Measurements from ENCODE around the gene ZNF827.

- TF ChIP-seq SRF (IDR thresholded peaks at IDR 0.05; ENCODE audit: low read depth, low read length) (no peak), EZH2 (IDR thresholded peaks at IDR 0.05; ENCODE audit: low read depth, low read length, severe bottlenecking) (no peak), GTF2F1 (IDR thresholded peaks at IDR 0.05; ENCODE audit: borderline replicate concordance, low read depth, low read length) (no peak), TBP (IDR thresholded peaks at IDR 0.05; ENCODE audit: low read depth, low read length) (no peak), MAX (IDR thresholded peaks at IDR 0.05) (no peak), EP300 (IDR thresholded peaks at IDR 0.05; ENCODE audit: borderline replicate concordance in 1 of 2, low read depth in 2 of 2, low read length in 2 of 2) (no peak), RNF2 (IDR thresholded peaks at IDR 0.05; ENCODE audit: borderline replicate concordance, low read depth, low read length, missing control alignments, poor library complexity, severe bottlenecking) (no peak), NRF1 (IDR thresholded peaks at IDR 0.05; ENCODE audit: low read depth, low read length) (no peak), ATF3 (IDR thresholded peaks at IDR 0.05; ENCODE audit: insufficient read depth, low read depth, low read length) (no peak), TAF1 (IDR thresholded peaks at IDR 0.05; ENCODE audit: low read depth, low read length) (no peak), SUZ12 (IDR thresholded peaks at IDR 0.05; ENCODE audit: low read length) (no peak), E2F6 (IDR thresholded peaks at IDR 0.05) (no peak)
- TF ChIP-seq, protein P1, sequence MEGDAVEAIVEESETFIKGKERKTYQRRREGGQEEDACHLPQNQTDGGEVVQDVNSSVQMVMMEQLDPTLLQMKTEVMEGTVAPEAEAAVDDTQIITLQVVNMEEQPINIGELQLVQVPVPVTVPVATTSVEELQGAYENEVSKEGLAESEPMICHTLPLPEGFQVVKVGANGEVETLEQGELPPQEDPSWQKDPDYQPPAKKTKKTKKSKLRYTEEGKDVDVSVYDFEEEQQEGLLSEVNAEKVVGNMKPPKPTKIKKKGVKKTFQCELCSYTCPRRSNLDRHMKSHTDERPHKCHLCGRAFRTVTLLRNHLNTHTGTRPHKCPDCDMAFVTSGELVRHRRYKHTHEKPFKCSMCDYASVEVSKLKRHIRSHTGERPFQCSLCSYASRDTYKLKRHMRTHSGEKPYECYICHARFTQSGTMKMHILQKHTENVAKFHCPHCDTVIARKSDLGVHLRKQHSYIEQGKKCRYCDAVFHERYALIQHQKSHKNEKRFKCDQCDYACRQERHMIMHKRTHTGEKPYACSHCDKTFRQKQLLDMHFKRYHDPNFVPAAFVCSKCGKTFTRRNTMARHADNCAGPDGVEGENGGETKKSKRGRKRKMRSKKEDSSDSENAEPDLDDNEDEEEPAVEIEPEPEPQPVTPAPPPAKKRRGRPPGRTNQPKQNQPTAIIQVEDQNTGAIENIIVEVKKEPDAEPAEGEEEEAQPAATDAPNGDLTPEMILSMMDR (IDR thresholded peaks at IDR 0.05; ENCODE audit: control extremely low read depth in 1 of 3, insufficient read depth in 1 of 3, low read depth in 1 of 3, low read length in 3 of 3) = no peak
Measured at GRCh38 chr4:145773581-145774234, 164.9 kb downstream of the ZNF827 start.

All from H1 (cell line).